GM18861 (cell line): ENCODE results near the gene MPZL3.

Experiments used
- ATAC-seq: cut with Tn5 transposase; IDR thresholded peaks from one replicate; pipeline ENCODE4 v1.9.1; 2021; ENCODE audit not compliant: unreplicated experiment

The MPZL3 gene

GRCh38 chr11:118264569-118265465 lies 12.7 kb upstream of the MPZL3 start:
- ATAC-seq: no peak

GRCh38 chr11:118263695-118264568 lies 11.8 kb upstream of the MPZL3 start, which contains the start of gene MPZL2:
TSS of gene MPZL2 (minus strand) at chr11:118264297. CDS start at chr11:118264153, 144 bp downstream.
- ATAC-seq: no peak

DNA sequence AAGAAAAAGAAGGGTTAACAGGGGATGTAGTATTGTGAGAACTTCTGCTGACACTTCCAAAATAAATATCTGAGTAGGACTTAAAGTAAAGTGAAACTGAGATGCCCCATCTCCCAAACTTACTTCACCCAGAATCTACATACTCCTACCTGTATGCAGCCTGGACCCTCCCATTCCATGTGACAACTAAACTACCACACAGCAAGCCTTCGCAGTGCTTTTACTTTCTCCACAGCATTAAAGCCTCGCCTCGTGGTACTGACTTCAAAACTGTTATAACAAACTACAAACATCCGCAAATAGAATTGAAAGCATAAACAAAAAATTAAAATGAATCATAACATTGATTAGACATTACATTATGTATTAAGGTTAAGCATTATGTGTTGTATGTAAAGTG lies 10.9 kb upstream of the MPZL3 start:
- no peak for ATAC-seq

GRCh38 chr11:118260353-118260752 lies 8.2 kb upstream of the MPZL3 start:
- no peak for ATAC-seq

DNA sequence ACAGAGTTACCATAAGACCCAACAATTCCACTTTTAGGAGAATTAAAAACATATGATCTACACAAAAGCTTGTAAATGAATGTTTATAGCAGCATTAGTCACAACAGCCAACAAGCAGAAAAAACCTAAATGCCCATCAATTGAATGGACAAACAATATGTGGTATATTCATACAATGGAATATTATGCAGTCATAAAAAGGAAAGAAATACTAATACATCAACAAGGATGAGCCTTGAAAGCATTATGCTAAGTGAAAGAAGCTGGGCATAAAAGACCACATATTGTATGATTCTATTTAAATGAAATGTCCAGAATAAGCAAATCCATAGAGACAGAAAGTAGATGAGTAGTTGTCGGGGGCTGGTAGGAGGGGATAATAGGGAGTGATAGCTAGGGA lies 7.0 kb upstream of the MPZL3 start:
- ATAC-seq: no peak

- ATAC-seq: no peak
Measured at GRCh38 chr11:118258410-118258809, 6.2 kb upstream of the MPZL3 start.

- ATAC-seq: peak; percentile 16
Measured at GRCh38 chr11:118252688-118253087, 523 bp upstream of the MPZL3 start.

GRCh38 chr11:118247041-118247440 lies 5.1 kb downstream of the MPZL3 start:
- ATAC-seq: no peak

GRCh38 chr11:118245936-118246562 lies 6.1 kb downstream of the MPZL3 start:
- no peak for ATAC-seq

GRCh38 chr11:118243993-118244762 lies 8.0 kb downstream of the MPZL3 start:
- ATAC-seq: no peak

DNA sequence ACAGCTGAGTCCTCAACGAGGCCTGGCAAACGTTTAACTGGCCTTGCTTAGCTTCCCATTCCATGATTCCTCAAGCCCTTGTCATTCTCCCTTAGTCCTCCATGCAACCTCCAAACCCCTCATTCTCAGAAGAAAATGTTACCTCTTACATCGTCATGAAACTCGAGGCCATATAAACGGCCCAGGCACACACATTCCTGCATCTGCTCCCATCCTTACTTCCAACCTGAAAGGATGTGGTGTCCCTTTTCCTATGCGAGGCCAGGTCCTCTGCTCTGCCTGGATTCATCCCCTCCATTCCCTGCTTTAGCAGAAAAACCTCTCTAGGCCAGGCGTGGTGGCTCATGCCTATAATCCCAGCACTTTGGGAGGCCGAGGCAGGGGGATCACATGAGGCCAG lies 9.0 kb downstream of the MPZL3 start:
- no peak for ATAC-seq

GRCh38 chr11:118241764-118242098 lies 10.4 kb downstream of the MPZL3 start:
- no peak for ATAC-seq

DNA sequence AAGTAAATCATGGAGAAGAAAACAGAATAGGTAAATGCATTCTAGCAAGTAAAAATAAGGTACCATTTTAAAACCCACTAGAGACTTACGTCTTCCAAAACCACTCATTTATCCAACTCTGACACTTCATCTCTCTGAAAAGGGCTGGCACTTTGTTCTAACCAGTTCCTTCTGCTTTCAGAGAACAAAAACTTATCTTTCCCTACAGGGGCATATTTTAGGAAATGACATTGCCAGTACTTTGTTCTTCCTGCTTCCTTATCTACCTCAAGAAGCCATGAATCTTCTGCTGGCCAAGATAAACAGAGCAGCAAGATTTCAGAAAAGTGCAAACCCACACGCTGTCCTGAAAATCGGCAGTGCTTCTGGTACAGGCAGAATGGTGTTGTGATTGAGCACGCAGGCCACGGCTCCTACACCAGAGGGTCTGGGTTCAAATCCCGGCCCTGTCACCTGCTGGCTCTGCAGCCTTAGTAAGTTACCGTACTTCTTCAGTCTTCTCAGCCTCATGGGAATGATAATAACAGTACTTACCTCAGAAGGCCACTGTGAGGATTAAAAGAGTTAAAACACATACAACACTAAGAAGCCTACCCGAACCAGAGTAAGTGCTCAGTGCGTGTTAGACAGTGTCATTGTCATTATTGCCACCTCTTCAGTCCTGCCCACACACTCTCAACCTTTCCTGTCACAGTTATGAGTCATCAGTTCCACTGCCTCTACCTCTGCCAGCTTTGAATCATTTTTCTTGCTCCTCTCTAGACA lies 11.0 kb downstream of the MPZL3 start:
- peak; percentile 81 for ATAC-seq

- no peak for ATAC-seq
Measured at GRCh38 chr11:118239509-118240205, 12.5 kb downstream of the MPZL3 start.

DNA sequence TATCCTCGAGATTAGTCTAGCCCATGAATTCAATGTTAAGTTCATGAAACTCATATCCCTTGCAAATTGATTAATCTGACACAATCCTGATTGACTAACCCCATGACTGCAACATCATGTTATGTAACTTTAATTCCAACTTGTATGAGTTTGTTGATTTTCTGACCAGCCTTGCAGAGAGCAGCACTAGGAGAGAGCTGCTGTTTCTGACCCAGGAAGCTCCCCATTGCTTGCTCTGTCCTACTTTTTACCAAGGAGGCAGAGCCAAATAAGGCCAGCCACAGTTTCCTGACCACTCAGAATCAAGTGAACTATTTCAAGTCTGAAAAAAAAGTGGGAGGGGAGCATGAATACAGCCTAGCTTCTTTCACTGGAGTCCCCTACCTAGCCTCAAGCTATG lies 13.2 kb downstream of the MPZL3 start:
- no peak for ATAC-seq

GRCh38 chr11:118238421-118238820 lies 13.7 kb downstream of the MPZL3 start:
- no peak for ATAC-seq

- no peak for ATAC-seq
Measured at GRCh38 chr11:118236170-118236569, 16.0 kb downstream of the MPZL3 start.

DNA sequence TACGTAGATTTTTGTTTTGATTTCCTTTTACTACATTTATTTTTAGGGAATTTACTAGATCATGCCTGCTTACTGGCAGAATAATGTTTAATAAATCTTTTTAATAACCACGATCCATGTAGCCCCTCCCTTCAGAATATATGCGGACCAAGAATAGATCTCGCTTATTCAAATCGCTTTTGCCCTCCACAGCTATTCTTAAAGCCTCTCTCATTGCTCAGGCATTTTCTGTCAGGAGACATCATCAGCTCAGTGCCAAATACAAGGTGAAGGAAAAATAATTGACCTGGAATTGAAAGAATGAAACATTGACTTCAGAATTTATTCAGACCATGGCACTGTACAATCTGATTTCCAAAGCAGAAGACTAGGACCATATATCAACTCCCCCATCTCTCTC lies 17.3 kb downstream of the MPZL3 start:
- ATAC-seq: no peak

DNA sequence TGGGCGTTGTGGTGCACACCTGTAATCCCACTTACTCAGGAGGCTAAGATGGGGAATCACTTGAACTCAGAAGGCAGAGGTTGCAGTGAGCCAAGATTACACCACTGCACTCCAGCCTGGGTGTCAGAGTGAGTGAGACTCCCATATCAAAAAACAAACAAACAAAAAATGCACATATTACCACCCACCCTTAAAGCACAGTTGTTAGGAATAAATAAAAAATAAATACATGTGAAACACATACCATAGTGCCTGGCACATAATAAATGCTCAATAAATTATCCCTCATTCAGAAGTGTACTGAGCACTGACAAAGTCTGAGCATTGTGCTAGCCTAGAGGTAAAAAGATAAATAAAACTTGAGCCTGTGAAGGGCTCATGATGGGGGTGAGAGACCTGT lies 18.3 kb downstream of the MPZL3 start:
- ATAC-seq: no peak
